Loucy (cell line): ENCODE results near the gene CIDEA.

Experiments
- EZH2phosphoT487 ChIP-seq: fragments of 200-600 bp; IDR thresholded peaks from 2 replicates; pipeline ENCODE4 v1.6.1; 2018; ENCODE audit warnings: antibody characterized with exemption, mild to moderate bottlenecking, moderate library complexity, borderline replicate concordance
- TF ChIP-seq, protein P1 (sequence below): fragments of 200-600 bp; sonication (generic); conservative IDR thresholded peaks from 2 replicates; pipeline ENCODE4 v1.5.1; 2014; ENCODE audit warnings: mild to moderate bottlenecking, antibody characterized with exemption, low read length

DNA sequence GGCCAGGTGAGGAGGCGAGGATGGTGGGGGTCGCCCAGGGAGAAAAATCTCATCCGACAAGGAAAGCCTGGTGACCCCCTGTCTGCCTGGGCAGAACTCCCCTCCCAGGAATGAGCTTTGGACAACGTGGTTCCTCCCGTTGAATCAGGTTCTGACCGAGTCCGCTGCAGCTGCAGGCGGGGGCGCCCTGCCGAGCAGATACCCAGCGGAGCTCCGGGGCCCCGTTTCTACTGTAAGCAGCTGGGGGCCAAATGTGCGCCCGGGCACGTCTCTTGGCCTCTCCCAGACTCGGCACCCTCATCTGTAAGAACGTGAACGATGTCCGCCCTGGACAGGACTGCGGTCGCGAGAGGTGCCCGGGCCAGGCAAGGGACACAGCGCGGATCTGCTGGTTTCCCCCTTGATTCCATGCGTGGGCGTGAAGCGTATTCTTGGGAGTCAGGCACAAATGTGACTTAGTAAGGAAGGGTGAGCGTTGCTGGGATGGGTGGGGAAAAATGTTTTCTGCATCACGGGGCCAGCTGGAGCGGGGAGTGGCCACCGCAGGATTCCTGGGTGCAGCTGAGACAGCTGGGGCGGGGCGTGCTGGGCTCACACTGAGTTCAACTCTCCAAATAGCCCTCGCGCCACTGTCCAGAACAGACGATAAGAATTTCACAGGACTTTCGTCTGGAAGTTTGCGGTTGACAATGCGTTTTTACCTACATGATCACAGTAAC, 33.7 kb downstream of the CIDEA start:
- TF ChIP-seq, protein P1, sequence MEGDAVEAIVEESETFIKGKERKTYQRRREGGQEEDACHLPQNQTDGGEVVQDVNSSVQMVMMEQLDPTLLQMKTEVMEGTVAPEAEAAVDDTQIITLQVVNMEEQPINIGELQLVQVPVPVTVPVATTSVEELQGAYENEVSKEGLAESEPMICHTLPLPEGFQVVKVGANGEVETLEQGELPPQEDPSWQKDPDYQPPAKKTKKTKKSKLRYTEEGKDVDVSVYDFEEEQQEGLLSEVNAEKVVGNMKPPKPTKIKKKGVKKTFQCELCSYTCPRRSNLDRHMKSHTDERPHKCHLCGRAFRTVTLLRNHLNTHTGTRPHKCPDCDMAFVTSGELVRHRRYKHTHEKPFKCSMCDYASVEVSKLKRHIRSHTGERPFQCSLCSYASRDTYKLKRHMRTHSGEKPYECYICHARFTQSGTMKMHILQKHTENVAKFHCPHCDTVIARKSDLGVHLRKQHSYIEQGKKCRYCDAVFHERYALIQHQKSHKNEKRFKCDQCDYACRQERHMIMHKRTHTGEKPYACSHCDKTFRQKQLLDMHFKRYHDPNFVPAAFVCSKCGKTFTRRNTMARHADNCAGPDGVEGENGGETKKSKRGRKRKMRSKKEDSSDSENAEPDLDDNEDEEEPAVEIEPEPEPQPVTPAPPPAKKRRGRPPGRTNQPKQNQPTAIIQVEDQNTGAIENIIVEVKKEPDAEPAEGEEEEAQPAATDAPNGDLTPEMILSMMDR: no peak
- no peak for TF ChIP-seq EZH2phosphoT487
